DMS153 (cell line): ENCODE results near the gene ADAMTS6.
"Not testable (repeated sequence)": the region's sequence is repeated elsewhere in the genome, so short reads cannot be mapped to it uniquely, and the experiment has no call there.

Source experiments
- DNase-seq: peaks from one replicate; lab custom pipeline; 2025; lab: John Stamatoyannopoulos, UW

ADAMTS6 gene

DNA sequence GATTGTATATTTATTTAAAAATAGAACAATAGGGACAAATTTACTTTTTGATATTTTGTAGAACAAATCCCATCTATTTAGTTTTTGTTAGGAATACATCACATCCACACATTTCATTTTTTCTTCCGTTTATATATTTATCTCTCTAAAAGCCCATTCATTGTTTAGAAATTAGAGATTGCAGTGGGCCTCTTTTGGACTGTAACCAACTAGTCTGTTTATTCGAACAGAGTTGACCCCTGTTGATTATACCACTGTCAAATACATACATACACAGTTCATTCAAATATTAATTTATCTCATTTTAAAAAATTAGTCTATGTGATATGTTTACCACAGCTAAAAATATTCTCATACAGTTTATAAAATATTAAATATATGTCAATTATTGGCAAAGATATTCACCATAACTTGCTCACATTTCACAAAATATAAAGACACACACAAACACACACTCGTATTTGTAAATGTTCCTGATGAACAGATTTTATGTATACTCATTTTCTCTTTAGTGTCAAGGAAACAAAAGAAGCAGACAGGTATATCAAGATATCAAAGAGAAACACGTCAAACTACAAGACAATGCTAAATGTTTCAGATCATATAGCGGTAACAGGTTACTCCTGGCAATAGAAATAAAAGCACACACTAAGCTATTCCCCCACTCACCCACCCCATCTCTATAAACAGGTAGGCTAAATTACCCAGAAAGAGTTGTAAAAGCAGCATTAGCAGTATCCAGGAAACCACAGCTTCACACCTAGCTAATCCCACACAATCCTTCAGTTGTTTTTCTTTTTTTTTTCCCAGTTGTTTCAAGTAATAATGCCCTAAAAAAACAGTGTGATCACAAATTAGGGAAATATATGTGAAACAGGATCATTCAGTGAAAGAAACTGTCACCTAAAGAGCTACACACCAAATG lies 283.9 kb downstream of the ADAMTS6 start:
- no peak for DNase-seq

DNA sequence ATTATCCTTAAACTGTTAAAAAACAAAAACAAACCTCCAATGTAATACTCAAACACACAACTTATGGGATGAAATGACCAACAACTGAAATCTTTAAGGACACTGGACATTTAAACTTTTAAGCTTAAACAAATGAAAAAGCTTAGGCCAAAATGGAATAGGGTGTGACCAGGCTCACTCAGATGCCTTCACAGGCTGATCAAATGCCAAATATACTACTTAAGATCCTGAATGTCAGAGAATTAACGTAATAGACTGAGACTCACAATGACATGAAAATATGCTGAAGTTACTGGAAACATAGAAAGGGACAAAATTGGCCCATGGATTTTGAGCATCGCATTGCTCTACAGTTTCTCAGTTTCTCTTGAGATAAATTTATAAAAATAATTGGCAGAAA lies 286.8 kb downstream of the ADAMTS6 start:
- DNase-seq, result no peak

DNA sequence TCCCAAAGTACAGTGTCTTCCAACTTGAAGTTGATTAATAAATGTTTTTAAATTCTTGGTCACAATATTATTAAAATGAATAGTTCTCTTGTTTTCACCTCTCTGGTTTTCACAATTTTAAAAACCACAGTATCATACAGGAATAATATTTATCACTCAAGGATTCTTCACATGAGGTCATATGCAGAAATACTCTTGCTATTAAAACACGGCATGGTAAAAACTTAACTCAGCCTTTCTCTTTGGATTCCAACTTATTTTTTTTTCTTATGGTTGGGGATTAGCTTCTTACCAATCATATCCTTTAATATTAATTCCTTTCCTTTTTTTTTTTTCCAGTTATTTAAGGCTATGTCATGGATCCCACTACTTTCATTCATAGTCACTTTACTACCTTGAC lies 289.4 kb downstream of the ADAMTS6 start:
- no peak for DNase-seq

DNA sequence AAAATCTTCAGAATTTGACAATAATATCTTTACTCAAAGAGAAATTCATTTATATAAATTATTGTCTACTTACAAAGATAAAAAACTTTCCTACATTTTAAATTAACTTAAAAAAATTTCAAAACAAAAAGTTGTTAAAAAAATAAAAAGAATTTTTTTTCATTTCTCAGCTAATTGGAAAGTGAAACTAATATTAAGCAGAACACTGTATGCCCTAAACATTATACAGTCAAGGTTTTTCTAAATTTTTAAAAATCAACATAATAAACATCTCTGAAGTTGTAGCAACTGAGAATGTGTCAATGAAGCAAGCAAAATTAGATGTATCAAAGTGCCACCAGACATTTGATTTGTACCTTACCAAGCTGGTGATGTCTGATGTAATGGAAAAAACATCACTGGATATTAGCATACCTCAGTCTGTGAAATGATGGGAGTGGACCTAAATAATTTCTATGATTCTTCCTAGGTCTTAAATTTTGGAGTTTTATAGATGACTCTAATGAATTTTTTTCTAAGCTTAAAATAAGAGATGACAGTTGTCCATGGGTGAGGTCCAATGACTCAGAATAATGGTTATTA lies 290.1 kb downstream of the ADAMTS6 start:
- no peak for DNase-seq

DNA sequence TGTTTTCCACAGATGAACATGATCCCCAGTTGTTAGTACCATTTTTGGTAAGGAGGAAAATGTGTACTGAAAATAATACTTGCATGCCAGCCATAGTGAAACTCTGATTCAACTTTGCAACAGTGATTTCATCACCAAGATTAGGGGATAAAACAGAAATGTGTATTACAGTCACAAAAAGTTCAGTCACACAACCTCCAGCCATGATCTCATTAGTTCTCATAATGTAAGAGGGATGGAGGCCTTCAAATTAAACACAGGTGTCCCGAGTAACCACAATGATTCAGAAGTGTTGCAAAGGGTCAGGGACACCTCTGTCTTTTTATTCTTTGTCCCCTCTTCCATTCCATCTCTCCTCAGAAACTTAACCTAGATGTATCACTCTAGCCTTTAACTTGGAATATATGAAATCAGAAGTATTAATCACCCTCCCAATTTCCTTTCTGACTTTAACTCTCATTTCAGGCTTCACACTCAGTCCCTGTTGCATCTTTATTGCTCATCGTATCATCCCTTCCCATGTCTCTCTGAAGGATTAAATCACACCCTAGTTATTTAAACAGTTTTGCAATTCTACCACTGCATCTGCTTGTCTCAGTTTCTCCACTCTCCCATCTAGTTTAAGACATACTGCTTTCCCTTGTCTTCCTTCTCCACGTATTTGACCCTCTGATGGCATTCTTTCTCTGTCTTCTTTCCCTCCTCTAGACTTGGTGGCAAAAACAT lies 291.2 kb downstream of the ADAMTS6 start:
- no peak for DNase-seq

DNA sequence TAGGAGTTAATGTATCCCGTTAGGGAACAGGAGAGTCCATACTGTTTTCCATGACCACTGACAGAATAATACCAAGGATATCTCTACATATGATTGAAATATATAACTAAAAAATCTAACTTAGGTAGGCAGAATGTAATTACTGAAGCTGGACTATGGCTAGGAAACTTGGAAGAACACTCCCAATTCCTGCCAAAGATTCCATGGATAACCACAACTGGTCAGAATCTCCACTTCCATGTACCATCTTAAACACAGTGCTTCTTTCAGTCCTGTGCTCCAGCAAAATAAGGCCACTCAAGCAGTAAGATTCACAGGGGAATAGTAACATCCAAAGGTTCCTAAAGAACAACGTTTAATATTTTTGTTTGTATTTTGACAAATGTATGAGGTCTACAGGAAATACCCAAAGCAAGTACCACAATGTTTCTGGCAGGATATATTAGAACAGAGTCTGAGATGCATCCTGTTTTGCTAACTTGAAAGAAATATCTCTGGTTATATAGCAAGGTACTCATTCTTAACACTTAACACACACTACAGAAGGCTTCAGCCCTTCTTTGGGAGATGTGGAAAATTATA lies 295.0 kb downstream of the ADAMTS6 start:
- DNase-seq, result no peak

DNA sequence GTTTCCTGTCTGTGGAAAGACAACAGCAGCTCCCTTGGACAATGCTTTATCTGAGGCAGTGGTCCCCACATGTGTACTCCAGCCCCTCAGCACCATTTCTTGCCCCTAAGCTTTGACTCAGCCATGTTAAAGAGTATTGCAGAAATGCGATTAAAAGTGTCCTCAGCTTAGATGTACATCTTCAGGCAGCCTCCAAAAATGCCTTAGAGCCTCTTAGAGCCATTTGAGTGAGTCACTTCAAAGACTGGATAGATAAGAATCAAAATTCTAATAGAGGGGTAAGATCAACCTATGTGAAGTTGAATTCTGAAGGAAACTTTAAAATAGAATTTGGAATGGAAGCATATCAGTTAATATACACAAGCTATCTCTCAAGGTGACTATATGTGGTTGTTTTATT lies 296.3 kb downstream of the ADAMTS6 start:
- no peak for DNase-seq

DNA sequence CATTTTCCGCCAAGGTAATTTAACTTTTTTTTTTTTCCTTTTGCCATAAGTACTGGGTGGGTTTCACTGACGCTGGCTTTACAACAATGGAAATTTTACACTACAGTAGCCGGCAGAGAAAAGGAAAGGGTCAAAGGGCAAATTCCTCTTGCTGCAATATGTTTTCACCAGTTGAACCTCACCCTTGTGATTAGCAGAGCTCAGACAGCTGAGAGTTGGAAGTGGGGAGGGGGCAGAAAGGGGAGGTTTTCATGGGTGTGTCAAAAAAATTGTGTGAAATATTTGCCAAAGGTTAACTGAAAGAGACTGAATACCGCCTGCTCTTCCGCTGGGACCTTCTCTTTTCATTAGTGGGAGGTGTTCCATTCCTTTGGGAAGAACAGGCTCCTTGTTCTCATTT lies 296.9 kb downstream of the ADAMTS6 start:
- DNase-seq, result no peak

DNA sequence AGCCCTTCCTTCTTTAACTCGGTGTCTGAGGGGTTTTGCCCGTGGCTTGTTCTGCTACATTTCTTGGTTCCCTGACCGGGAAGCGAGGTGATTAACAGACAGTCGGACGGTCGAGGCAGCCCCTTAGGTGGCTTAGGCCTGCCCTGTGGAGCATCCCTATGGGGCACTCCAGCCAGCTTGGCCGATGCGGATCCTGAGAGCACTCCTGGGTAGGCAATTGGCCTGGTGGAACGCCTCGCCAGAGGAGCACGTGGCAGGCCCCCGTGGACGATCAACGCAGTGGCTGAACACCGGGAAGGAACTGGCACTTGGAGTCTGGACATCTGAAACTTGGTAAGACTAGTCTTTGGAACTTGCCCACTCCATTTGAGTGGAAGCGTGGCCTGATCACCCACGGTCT lies 307.5 kb downstream of the ADAMTS6 start:
- not testable (repeated sequence) for DNase-seq

DNA sequence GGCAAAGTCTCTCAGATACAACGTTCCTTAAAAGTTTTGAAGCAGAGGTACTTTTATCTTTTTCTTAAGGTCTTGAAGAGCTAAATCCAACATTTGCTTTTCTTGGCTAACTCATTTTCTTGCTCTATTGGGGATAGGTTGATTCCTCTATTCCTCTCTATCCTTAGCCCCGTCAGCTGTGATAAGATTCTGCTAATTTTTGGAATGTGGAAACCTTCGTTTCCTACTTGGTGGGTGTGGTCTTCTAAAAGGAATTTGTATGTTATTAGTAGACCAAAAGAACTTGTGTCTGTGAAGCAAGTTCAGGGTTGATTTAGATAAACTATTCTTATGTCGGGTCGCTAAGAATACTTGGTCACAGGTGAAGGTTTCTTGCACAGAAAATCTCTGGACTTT lies 308.6 kb downstream of the ADAMTS6 start:
- no peak for DNase-seq

DNA sequence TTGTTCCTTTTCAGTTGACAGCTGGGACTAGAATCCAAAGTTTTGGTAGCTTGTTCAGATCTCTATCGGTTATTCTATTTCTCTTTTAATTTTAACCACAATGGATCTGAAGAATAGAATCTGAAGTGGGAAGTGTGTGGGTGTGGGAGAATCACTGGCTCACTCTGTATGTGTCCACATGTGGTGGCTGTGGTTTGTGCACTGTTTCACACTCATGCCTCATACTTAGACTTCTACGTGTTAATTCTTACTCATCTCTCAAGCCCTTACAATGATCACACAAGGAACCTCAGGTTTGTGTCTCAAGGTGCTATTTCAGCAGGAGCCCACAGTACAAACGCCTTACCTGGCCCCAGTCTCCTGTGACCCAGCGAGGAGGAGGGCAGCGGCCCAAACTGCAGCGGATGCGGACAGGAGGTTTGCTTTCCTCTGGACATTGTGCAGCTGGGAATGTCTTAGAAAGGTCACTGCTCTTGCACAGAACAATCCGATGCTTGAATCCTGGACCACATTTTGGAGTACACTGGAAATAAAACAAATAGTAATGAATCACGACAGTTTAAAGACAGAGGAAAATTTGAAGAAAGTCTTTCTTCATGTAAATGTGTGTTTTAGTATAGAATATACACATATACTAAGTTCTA lies 309.1 kb downstream of the ADAMTS6 start:
- no peak for DNase-seq

DNA sequence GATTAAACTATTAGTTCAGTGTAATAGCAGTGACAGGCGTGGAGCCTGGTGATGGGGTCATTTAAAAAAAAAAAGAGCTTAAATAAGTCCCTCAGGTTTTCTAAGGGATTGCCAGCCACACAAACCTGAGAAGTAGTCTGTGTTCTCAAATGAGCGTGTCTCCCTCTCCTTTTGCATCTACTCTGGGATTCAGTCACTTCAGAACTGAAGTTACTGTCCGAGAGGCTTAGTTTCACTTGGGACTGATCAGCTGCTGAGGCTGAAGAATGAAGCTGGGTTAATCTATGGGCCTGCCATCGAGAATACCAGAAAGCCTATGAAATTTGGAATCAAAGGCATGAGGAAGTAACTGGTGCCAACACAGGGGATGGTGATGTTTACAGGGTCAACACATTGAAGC lies 310.1 kb downstream of the ADAMTS6 start:
- no peak for DNase-seq

DNA sequence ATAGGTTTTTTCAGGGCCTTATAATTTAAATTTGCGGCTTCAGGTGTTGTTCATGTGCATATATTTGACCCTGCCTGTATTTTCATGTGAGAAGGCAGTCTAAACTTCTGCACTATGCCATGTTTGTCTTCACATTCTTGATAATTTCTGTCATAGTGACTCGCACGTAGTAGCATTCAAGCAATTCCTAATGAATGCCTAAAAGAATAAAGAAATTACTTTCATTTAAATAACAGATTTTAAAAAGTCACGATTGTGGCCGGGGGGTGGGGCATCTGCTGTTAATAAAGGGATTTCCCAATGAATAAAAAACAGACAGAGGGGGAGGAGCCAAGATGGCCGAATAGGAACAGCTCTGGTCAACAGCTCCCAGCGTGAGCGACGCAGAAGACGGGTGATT lies 318.0 kb downstream of the ADAMTS6 start:
- DNase-seq, result no peak

DNA sequence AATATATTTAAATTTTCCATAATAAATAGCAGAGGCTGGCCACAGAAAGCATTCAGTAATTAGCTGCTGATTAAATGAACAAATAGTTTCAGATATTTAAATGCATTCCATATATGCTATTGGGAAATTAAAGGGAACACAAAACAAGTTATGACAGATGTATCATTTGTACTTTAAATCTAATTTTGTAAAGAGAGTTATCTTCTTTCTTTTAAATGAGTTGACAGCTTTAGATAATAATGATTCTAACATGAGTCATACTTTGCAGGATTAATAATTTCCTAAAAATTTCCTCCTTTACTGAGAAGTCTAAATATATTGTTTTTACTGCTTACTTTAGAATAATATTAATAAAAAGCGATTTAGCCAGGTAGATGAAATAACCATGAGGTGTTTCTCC lies 320.1 kb downstream of the ADAMTS6 start:
- no peak for DNase-seq

DNA sequence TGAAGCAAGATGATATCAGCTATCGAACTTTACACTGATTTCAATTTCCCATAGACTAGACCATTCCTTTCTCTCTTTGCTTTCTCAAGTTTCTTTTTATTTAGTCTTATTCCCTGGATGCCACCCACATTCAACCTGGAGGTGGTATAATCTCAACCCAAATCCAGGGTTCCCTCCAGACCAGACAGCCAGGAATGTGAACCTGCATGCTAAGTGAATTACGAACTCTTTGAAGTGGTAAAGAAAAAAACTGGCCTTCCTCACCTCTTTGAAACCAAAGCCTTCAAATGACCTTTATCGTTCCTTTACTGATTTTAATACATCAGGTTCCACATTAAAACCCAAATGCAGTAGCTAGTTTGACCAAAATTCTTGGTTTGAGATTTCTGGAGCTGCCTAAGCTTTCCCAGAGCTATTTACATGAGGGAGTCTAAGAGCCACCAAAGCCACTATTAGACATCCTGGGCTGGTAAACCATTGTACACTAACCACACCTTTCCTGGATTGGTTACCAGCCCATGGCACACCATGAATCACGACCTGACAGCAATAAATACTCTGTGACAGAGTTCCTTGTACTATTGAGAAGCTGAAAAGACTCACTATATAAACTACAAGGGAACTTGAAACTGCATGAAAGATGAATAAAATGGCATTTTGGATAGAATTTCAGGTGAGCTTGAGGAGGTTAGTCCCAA lies 323.7 kb downstream of the ADAMTS6 start:
- no peak for DNase-seq

DNA sequence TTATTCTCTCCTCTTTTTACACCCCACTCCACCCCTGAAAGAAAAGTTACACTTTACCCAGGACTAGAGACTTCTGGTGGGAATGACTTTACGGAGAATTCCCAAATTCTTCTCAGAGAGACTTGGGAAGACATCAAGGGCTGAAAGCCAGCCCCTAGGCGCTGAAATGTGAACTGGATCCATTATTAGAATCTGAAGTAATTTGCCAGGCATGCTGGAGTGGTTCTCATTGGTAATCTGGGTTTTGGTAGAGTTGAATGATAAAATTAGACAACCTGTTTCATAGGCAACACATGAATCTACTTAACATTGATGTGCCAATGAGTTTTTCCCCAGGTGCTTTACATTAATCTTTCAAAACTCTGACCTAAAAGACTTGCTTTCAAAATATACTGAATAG lies 324.8 kb downstream of the ADAMTS6 start:
- no peak for DNase-seq

DNA sequence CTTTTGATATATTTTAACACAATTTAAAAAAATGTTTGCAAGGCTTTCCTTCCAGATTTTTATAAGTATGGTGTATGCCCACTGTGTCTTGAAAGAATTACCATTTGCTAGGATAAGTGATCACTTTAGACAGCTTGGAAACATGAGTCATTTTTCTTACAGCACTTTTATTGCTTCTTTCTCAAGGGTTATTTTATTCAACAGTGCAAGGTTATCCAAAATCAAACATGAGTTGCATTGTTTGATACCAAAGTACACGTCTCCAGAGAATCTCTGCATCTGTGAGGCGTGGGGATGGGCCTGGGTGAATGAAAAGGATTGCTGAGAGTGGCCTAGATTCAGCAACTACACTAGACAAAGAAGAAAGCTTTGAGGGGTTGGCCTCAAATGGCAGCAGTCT lies 329.6 kb downstream of the ADAMTS6 start:
- no peak for DNase-seq

DNA sequence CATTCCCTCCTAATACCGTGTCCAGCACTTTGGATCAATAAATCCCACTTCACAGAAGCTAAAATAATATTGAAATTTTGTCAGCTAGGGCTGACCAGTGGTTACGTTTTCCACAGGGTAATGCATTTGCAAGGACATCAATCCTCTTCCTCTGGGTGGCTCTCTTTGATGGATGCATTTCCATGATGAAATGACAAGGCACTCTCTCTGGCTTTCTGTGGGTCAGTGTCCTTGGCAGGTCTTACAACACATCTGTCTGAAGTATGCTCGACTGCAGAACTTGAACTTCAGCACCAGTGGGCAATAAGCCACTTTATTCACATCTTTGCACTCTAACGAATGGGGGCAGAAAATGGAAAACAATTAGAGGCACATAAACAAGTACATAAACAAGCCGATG lies 330.1 kb downstream of the ADAMTS6 start:
- DNase-seq, result no peak

DNA sequence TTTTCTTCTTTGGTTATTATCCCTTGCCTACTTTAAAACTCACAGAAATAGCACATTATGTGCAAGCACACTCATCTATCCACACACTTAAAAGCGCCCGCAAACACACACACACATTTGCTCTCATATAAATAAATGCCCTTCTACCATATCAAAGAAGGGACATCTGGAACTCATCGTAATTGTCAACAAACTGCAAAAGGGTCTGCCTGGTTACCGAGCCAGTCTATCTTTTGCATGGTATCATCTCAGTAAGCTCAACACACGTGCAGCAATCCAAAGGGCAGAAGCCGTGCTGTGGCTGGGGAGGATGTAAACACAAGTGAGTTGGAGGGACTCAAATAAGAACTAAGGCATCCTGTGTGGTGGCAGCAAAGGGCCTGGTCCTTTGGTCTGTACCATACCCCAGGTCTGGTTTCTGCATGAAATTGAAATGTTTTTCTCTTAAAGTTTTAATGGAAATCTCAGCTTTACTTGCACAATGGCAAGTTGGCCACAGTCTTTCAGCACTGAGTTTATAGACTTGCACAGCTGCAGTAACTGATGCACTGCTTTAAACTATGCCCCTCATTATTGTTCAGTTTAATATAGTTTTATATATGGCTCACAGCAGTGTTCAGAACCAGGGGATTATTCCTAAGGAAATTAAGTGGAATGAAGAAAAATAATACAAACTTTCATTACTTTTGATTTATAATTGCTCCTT lies 331.0 kb downstream of the ADAMTS6 start:
- no peak for DNase-seq

DNA sequence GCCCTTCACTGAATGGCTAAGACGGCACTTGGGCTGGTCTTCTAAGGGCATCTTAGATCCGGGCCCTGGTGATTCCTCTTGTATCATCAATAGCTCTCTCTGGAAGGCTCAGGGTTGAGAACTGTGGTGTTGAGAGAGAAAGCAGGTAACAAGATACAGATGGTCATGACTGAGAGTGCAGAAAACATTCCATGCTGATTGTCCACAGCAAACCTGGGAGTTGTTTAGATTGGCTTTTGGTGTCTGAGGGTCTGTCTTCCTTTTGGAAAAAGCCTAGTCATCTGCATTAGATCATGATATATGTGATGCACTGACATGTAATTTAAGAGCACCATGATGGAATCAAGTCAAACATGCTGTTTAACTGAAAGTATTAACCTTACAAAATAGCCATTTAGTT lies 331.9 kb downstream of the ADAMTS6 start:
- no peak for DNase-seq
